HG03571 (cell line): Measurements from ENCODE around the gene CFDP1.

Source experiments
- ATAC-seq: cut with Tn5 transposase; IDR thresholded peaks from one replicate; pipeline ENCODE4 v1.9.1; 2021; ENCODE audit not compliant: unreplicated experiment

Gene CFDP1

GRCh38 chr16:75432828-75433731 lies at the start of gene CFDP1:
Gene CFDP1 (minus strand): TSS chr16:75433503. CDS start chr16:75433352, 151 bp downstream.
- ATAC-seq: peak; percentile 90

- no peak for ATAC-seq
These were observed 49.3 kb upstream of the CFDP1 start for GRCh38 chr16:75482434-75483205.

GRCh38 chr16:75481475-75481874 lies 48.2 kb upstream of the CFDP1 start:
- no peak for ATAC-seq

- ATAC-seq: no peak
These were observed 46.2 kb upstream of the CFDP1 start for GRCh38 chr16:75479421-75479990.

DNA sequence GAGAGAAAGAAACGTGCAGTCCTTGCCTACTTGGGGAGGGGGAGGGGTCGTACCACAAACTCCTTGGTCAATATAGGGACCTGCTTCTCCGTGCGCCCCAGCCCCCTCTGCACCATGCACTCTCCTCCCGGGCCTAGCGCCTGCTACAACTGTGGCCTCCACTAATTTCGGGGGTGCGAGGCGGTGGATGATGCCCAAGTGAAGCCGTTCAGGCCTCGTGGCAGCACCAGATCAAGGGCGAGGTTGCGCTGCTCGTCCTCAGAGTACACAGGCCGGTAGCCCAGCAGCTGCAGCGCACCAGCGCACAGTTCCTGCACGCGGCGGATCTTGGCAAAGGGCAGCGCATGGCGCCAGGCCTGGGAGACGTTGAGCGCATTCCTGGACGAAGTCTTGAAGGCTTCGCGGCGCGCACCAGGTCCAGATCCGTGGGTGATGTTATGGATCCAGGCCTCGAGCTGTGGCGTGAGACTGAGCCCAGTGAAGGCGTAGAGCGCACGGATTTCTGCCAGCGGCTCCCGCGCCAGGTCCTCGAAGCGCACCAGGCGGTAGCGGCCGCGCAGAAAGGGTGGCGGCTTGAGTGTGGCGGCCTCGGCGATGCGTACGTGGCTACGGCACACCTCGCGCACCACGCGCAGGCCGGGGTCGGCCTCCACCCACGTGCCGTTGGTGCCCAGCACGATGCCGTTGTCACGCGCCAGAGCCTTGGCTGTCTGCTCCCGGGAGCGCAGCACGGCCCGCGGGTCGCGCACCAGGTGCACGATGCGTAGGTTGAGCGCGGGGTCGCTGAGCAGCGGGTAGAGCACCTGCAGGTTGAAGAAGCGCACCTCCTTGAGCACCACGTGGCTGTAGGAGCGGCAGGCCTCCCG lies 45.4 kb upstream of the CFDP1 start:
- no peak for ATAC-seq

- no peak for ATAC-seq
These were observed 44.6 kb upstream of the CFDP1 start for GRCh38 chr16:75477680-75478473.

- ATAC-seq: no peak
These were observed 43.5 kb upstream of the CFDP1 start for GRCh38 chr16:75476817-75477216.

- ATAC-seq: no peak
These were observed 42.1 kb upstream of the CFDP1 start for GRCh38 chr16:75475420-75475847.

GRCh38 chr16:75472908-75473877 lies 39.9 kb upstream of the CFDP1 start:
- ATAC-seq: no peak

DNA sequence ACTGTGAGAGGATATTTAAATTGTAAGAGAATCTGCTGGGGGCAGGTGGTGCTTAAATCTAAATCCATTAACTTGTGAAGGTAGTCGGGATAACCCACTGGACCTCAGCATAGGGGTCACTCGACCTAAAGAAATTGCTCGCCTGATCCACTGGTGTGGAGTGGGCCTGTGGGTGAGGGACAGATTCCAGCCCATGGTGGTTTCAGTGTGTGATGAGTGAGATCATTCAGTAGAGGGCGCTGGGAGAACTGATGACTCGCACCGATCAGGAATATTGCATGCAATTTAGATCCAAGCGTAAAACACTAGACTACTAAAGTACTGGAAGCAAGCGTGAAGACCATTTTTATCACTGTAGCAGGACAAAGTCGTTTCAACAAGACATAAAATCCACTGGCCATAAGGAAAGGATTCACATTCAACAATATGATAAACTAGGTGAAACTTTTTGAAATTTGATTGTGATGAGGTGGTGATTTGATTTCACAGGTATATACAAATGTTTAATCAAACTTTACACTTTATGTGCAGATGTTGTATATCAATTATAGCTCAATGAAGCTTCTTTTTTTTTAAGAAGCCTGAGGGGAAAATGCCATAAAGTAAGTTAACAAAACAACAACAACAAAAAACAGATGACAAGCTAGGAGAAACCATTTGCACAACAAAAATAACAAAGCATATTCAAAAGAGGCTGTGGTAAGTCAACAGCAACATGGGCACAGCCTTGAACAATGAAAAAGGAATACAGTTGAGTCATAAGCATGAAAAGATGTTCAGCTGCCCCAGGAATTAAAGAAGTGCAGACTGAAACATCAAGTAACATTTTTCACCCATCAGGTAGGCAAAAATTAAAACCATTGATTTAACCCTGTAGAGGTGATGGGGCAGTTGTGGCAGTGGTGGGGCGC lies 38.7 kb upstream of the CFDP1 start:
- ATAC-seq: peak; percentile 60

GRCh38 chr16:75466760-75467159 lies 33.5 kb upstream of the CFDP1 start:
- no peak for ATAC-seq

- ATAC-seq: peak; percentile 92
These were observed 31.0 kb upstream of the CFDP1 start, which contains the start of gene TMEM170A for GRCh38 chr16:75464122-75464918. Gene TMEM170A (minus strand): TSS chr16:75464689. CDS start chr16:75464600, 89 bp downstream.

- peak; percentile 22 for ATAC-seq
These were observed 30.3 kb upstream of the CFDP1 start for GRCh38 chr16:75463389-75464121.

- peak; percentile 16 for ATAC-seq
These were observed 29.5 kb upstream of the CFDP1 start for GRCh38 chr16:75462806-75463205.

- ATAC-seq: no peak
These were observed 28.3 kb upstream of the CFDP1 start for GRCh38 chr16:75461575-75461974.

- no peak for ATAC-seq
These were observed 27.1 kb upstream of the CFDP1 start for GRCh38 chr16:75460446-75460845.
